ENCODE results near the gene PEAK1. TPM values are rescaled to one million over a fixed set of nuclear protein-coding genes. Genes with fewer than 3 reads are reported as not detected.

The PEAK1 gene
- total RNA-seq, 4 donors from 2014 or later = 51.1 to 82.2 (median 58.1) TPM

GRCh38 chr15:77099741-77100463, 320.0 kb downstream of the PEAK1 start:
- WGBS, 2 donors (ENCODE audit: low coverage in 1 of 2) = 71% methylated on average over 3 of the region's 4 CpGs; no CpG with 5 or more reads in 1 of the 2 donors
- in situ Hi-C loops (cut with MboI; ENCODE audit: low pct_ligation_motif_present in 1 of 4, low pct_unique_long_range_greater_than_20kb in 1 of 4, low sequenced_read_pairs in 3 of 4) (loop anchor here in 1 of 4 donors (25.0 kb wide), 1 partner anchor 387 kb away; no protein-coding TSS in a partner anchor), intact Hi-C loops (cut with DNase I; ENCODE audit: low total_unique reads) (no loop called here)
- no peak overlapping the region for H3K27ac ChIP-seq
- H3K4me1 ChIP-seq = no peaks in the 10 kb centered on the region
- no peaks in the 10 kb centered on the region for H3K27me3 ChIP-seq
- H3K4me3 ChIP-seq = no peak overlapping the region
- no peaks in the 10 kb centered on the region for H3K9me3 ChIP-seq
- no peak for TF ChIP-seq EP300 (IDR thresholded peaks at IDR 0.05; ENCODE audit: low read depth)
- TF ChIP-seq POLR2AphosphoS5 (IDR thresholded peaks at IDR 0.05) = no peak
- no peak for TF ChIP-seq CTCF (IDR thresholded peaks at IDR 0.05)
- TF ChIP-seq POLR2A (IDR thresholded peaks at IDR 0.05) = no peak
- no peak for DNase-seq
- no peaks in the 10 kb centered on the region for H3K36me3 ChIP-seq

GRCh38 chr15:77098572-77098971, 321.3 kb downstream of the PEAK1 start:
- intact Hi-C loops (cut with DNase I; ENCODE audit: low total_unique reads) (no loop called here), in situ Hi-C loops (cut with MboI; ENCODE audit: low pct_ligation_motif_present in 1 of 4, low pct_unique_long_range_greater_than_20kb in 1 of 4, low sequenced_read_pairs in 3 of 4) (no loop called here)
- Histone ChIP-seq H3K4me3 (no peak overlapping the region), H3K36me3 (no peaks in the 10 kb centered on the region), H3K4me1 (no peaks in the 10 kb centered on the region), H3K9me3 (no peaks in the 10 kb centered on the region), H3K27me3 (no peaks in the 10 kb centered on the region), H3K27ac (no peak overlapping the region)
- no peak for DNase-seq
- WGBS, 2 donors (ENCODE audit: low coverage in 1 of 2) = 91% methylated on average over 1 of the region's 4 CpGs; no CpG with 5 or more reads in 1 of the 2 donors
- TF ChIP-seq EP300 (IDR thresholded peaks at IDR 0.05; ENCODE audit: low read depth) (no peak), POLR2AphosphoS5 (IDR thresholded peaks at IDR 0.05) (no peak), CTCF (IDR thresholded peaks at IDR 0.05) (no peak), POLR2A (IDR thresholded peaks at IDR 0.05) (no peak)

- DNase-seq = no peak
- in situ Hi-C loops (cut with MboI; ENCODE audit: low pct_ligation_motif_present in 1 of 4, low pct_unique_long_range_greater_than_20kb in 1 of 4, low sequenced_read_pairs in 3 of 4) (no loop called here), intact Hi-C loops (cut with DNase I; ENCODE audit: low total_unique reads) (no loop called here)
- Histone ChIP-seq H3K36me3 (no peaks in the 10 kb centered on the region), H3K9me3 (no peaks in the 10 kb centered on the region), H3K27ac (no peak overlapping the region), H3K4me3 (no peak overlapping the region), H3K4me1 (no peaks in the 10 kb centered on the region), H3K27me3 (no peaks in the 10 kb centered on the region)
- no peak for TF ChIP-seq POLR2AphosphoS5 (IDR thresholded peaks at IDR 0.05)
- no peak for TF ChIP-seq CTCF (IDR thresholded peaks at IDR 0.05)
- TF ChIP-seq EP300 (IDR thresholded peaks at IDR 0.05; ENCODE audit: low read depth) = no peak
- no peak for TF ChIP-seq POLR2A (IDR thresholded peaks at IDR 0.05)
- 85 to 100% methylated on average over 3 to 5 of the region's 5 CpGs for WGBS, 2 donors (ENCODE audit: low coverage in 1 of 2)
Measured at GRCh38 chr15:77097921-77098320, 322.0 kb downstream of the PEAK1 start.

- in situ Hi-C loops (cut with MboI; ENCODE audit: low pct_ligation_motif_present in 1 of 4, low pct_unique_long_range_greater_than_20kb in 1 of 4, low sequenced_read_pairs in 3 of 4) = no loop called here
Measured at GRCh38 chr15:77097248-77097721, 322.6 kb downstream of the PEAK1 start.

More at GRCh38 chr15:77097248-77097721, 322.6 kb downstream of the PEAK1 start:
- intact Hi-C loops (cut with DNase I; ENCODE audit: low total_unique reads) = no loop called here
- Histone ChIP-seq H3K27me3 (no peaks in the 10 kb centered on the region), H3K4me1 (no peaks in the 10 kb centered on the region), H3K4me3 (no peak overlapping the region), H3K36me3 (no peaks in the 10 kb centered on the region), H3K9me3 (no peaks in the 10 kb centered on the region), H3K27ac (no peak overlapping the region)
- no peak for DNase-seq
- no peak for TF ChIP-seq CTCF (IDR thresholded peaks at IDR 0.05)
- no peak for TF ChIP-seq EP300 (IDR thresholded peaks at IDR 0.05; ENCODE audit: low read depth)
- no peak for TF ChIP-seq POLR2A (IDR thresholded peaks at IDR 0.05)
- TF ChIP-seq POLR2AphosphoS5 (IDR thresholded peaks at IDR 0.05) = no peak
- 84 to 89% methylated on average over 4 to 7 of the region's 7 CpGs for WGBS, 2 donors (ENCODE audit: low coverage in 1 of 2)
